HCEC 1CT (cell line): ENCODE results near the gene DRP2.
A peak's percentile ranks its signal among the peaks of the same experiment; 100 is the strongest.
"Not testable (repeated sequence)": the region's sequence is repeated elsewhere in the genome, so short reads cannot be mapped to it uniquely, and the experiment has no call there.

Source experiments
- DNase-seq: peaks from one replicate; pipeline ENCODE4 v3.0.0-alpha.2; 2017

DRP2 gene

GRCh38 chrX:101219116-101219863 is at the start of gene DRP2:
TSS of gene DRP2 (plus strand) at chrX:101219786. CDS start at chrX:101231648, 11,862 bp downstream.
- DNase-seq, result peak; percentile 43

- no peak for DNase-seq
These were observed 47.6 kb upstream of the DRP2 start for GRCh38 chrX:101171883-101172400.

- DNase-seq, result peak; percentile 51
These were observed 43.1 kb upstream of the DRP2 start for GRCh38 chrX:101176439-101176838.

GRCh38 chrX:101184876-101185275 is 34.7 kb upstream of the DRP2 start:
- DNase-seq, result not testable (repeated sequence)

GRCh38 chrX:101187961-101188360 is 31.6 kb upstream of the DRP2 start:
- not testable (repeated sequence) for DNase-seq

GRCh38 chrX:101190736-101191135 is 28.9 kb upstream of the DRP2 start:
- no peak for DNase-seq

- DNase-seq, result no peak
These were observed 28.3 kb upstream of the DRP2 start for GRCh38 chrX:101191217-101191750.

GRCh38 chrX:101195442-101196173 is 24.0 kb upstream of the DRP2 start:
- no peak for DNase-seq

- DNase-seq, result no peak
These were observed 15.7 kb upstream of the DRP2 start for GRCh38 chrX:101203761-101204351.

GRCh38 chrX:101206471-101206870 is 13.1 kb upstream of the DRP2 start:
- peak; percentile 53 for DNase-seq

- no peak for DNase-seq
These were observed 11.3 kb upstream of the DRP2 start for GRCh38 chrX:101208152-101208905.

GRCh38 chrX:101210630-101211029 is 9.0 kb upstream of the DRP2 start:
- DNase-seq, result no peak

- no peak for DNase-seq
These were observed 1.9 kb upstream of the DRP2 start for GRCh38 chrX:101217689-101218088.

GRCh38 chrX:101219864-101220346 is 319 bp downstream of the DRP2 start:
- DNase-seq, result peak; percentile 58

GRCh38 chrX:101220662-101221260 is 1.2 kb downstream of the DRP2 start:
- DNase-seq, result no peak

GRCh38 chrX:101223226-101223625 is 3.6 kb downstream of the DRP2 start:
- no peak for DNase-seq

- DNase-seq, result peak; percentile 78
These were observed 9.6 kb downstream of the DRP2 start for GRCh38 chrX:101229170-101229569.

- peak; percentile 63 for DNase-seq
These were observed 11.1 kb downstream of the DRP2 start for GRCh38 chrX:101230636-101231035.

GRCh38 chrX:101231080-101231479 is 11.5 kb downstream of the DRP2 start:
- no peak for DNase-seq

- DNase-seq, result no peak
These were observed 12.7 kb downstream of the DRP2 start for GRCh38 chrX:101232316-101232715.

- DNase-seq, result no peak
These were observed 17.5 kb downstream of the DRP2 start for GRCh38 chrX:101237041-101237440.

- no peak for DNase-seq
These were observed 21.9 kb downstream of the DRP2 start for GRCh38 chrX:101241531-101241930.
